Measurements from ENCODE around the gene LITAFD. TPM values are rescaled to one million over a fixed set of nuclear protein-coding genes. Genes with fewer than 3 reads are reported as not detected.

The LITAFD gene
- total and polyA plus RNA-seq, 9 of the 15 experiments (the other 6 are each of a cell fraction or from before 2014, with no cell fraction given), result not detected

DNA sequence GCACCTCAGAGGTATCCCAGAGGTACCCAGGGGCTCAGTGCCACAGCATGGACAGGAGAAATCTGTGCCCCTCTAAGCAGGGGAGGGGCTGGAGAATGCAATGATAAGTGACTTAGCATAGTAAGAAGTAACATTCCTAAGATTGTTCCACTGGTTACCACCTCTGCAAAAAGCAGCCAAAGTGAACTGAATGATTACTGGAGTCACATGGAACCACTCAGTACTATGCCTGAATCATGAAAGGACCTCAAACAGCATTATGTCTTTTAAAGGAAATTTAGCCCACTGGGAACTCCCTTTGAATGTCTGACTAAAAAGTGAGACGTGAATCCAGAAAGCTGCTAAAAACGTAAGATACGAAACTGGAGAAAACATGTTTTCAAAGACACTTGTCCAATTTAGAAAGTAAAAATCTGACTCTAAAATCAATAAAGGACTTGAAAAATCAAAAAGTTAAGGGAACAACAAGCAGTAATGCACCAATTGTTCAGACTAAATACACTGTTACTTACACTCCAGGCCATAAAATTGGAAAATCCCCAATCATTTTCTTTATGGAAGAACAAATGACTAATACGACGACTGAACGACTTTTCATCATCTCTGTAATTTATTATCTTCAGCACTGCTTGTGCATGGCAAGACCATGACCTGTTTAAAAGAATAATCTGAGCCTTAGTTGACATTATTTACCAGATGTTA lies 38.6 kb downstream of the LITAFD start:
- no peaks in the 10 kb centered on the region for H3K27me3 ChIP-seq (ENCODE audit: control insufficient read depth in 2 of 2, insufficient read depth in 2 of 2, low read length in 2 of 2)
- no peaks in the 10 kb centered on the region for H3K9me3 ChIP-seq (replicated peaks; ENCODE audit: control insufficient read depth, insufficient read depth, low read depth, low read length)
- in situ Hi-C loops (cut with MboI), result no loop called here
- no peak overlapping the region for H3K9ac ChIP-seq (ENCODE audit: insufficient read depth in 1 of 2, low read depth in 2 of 2, low read length in 2 of 2)
- no TSS peak for BruUV-seq (replicated peaks)
- no peak overlapping the region for H3K27ac ChIP-seq (ENCODE audit: extremely low read depth, low read depth, low read length)
- ChIA-PET CTCF (ENCODE audit: low intra/inter-chr PET ratio) (no interaction called here), POLR2A (interaction anchor here (0.6 kb wide), 1 partner anchor 10 kb away, joined by 7 read pairs; no protein-coding TSS in a partner anchor)
- H3K4me3 ChIP-seq, result no peak overlapping the region
- TF ChIP-seq KLF13 (tag; IDR thresholded peaks at IDR 0.05; ENCODE audit: borderline replicate concordance, low read depth), result no peak
- TF ChIP-seq, protein P1, sequence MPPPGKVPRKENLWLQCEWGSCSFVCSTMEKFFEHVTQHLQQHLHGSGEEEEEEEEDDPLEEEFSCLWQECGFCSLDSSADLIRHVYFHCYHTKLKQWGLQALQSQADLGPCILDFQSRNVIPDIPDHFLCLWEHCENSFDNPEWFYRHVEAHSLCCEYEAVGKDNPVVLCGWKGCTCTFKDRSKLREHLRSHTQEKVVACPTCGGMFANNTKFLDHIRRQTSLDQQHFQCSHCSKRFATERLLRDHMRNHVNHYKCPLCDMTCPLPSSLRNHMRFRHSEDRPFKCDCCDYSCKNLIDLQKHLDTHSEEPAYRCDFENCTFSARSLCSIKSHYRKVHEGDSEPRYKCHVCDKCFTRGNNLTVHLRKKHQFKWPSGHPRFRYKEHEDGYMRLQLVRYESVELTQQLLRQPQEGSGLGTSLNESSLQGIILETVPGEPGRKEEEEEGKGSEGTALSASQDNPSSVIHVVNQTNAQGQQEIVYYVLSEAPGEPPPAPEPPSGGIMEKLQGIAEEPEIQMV (tag; conservative IDR thresholded peaks at IDR 0.05; ENCODE audit: low read depth), result no peak
- TF ChIP-seq, protein P2, sequence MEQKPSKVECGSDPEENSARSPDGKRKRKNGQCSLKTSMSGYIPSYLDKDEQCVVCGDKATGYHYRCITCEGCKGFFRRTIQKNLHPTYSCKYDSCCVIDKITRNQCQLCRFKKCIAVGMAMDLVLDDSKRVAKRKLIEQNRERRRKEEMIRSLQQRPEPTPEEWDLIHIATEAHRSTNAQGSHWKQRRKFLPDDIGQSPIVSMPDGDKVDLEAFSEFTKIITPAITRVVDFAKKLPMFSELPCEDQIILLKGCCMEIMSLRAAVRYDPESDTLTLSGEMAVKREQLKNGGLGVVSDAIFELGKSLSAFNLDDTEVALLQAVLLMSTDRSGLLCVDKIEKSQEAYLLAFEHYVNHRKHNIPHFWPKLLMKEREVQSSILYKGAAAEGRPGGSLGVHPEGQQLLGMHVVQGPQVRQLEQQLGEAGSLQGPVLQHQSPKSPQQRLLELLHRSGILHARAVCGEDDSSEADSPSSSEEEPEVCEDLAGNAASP (IDR thresholded peaks at IDR 0.05), result no peak
- TF ChIP-seq, protein P3, sequence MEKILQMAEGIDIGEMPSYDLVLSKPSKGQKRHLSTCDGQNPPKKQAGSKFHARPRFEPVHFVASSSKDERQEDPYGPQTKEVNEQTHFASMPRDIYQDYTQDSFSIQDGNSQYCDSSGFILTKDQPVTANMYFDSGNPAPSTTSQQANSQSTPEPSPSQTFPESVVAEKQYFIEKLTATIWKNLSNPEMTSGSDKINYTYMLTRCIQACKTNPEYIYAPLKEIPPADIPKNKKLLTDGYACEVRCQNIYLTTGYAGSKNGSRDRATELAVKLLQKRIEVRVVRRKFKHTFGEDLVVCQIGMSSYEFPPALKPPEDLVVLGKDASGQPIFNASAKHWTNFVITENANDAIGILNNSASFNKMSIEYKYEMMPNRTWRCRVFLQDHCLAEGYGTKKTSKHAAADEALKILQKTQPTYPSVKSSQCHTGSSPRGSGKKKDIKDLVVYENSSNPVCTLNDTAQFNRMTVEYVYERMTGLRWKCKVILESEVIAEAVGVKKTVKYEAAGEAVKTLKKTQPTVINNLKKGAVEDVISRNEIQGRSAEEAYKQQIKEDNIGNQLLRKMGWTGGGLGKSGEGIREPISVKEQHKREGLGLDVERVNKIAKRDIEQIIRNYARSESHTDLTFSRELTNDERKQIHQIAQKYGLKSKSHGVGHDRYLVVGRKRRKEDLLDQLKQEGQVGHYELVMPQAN (IDR thresholded peaks at IDR 0.05; ENCODE audit: borderline replicate concordance), result no peak
- TF ChIP-seq, protein P4, sequence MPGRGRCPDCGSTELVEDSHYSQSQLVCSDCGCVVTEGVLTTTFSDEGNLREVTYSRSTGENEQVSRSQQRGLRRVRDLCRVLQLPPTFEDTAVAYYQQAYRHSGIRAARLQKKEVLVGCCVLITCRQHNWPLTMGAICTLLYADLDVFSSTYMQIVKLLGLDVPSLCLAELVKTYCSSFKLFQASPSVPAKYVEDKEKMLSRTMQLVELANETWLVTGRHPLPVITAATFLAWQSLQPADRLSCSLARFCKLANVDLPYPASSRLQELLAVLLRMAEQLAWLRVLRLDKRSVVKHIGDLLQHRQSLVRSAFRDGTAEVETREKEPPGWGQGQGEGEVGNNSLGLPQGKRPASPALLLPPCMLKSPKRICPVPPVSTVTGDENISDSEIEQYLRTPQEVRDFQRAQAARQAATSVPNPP (IDR thresholded peaks at IDR 0.05; ENCODE audit: borderline replicate concordance, insufficient read depth, insufficient read length), result no peak
- no peak for TF ChIP-seq NR2F6 (CRISPR knock-in tag; IDR thresholded peaks at IDR 0.05)
- no peak for TF ChIP-seq ZNF764 (CRISPR knock-in tag; IDR thresholded peaks at IDR 0.05; ENCODE audit: low read depth)
- TF ChIP-seq PCBP1 (IDR thresholded peaks at IDR 0.05; ENCODE audit: low read depth, low read length, poor library complexity, severe bottlenecking), result no peak
- TF ChIP-seq HNRNPH1 (optimal IDR thresholded peaks at IDR 0.05; ENCODE audit: low read depth, low read length), result no peak
- TF ChIP-seq SMAD2 (IDR thresholded peaks at IDR 0.05; ENCODE audit: low read depth, low read length), result no peak
- TF ChIP-seq BRCA1 (IDR thresholded peaks at IDR 0.05), result no peak
- TF ChIP-seq BRCA1 (CRISPR knock-in tag; IDR thresholded peaks at IDR 0.05), result no peak
- TF ChIP-seq PHB2 (IDR thresholded peaks at IDR 0.05; ENCODE audit: low read depth), result no peak
- H3K4me1 ChIP-seq (replicated peaks in 1 of 2; ENCODE audit: control insufficient read depth in 2 of 2, insufficient read depth in 2 of 2, low read length in 2 of 2), result peaks cover 0 to 8% of the 10 kb centered on the region in 2 experiments; a peak in 2 of 5 replicates
- H3K79me2 ChIP-seq (ENCODE audit: control insufficient read depth, insufficient read depth, low read length), result peaks cover 24% of the 10 kb centered on the region
- peaks cover 98% of the 10 kb centered on the region for H3K36me3 ChIP-seq (ENCODE audit: control insufficient read depth, insufficient read depth, low read length)
- ATAC-seq (no peak), DNase-seq (ENCODE audit: extremely low read depth in 1 of 4, low spot score in 3 of 4) (no peak), FAIRE-seq (no peak)
- peaks cover 14% of the 10 kb centered on the region for H4K20me1 ChIP-seq (replicated peaks; ENCODE audit: control insufficient read depth, insufficient read depth, low read length)
- no peak overlapping the region for H3K4me2 ChIP-seq (ENCODE audit: insufficient read depth, low read length)
- intact Hi-C loops (cut with micrococcal nuclease), result no loop called here
- WGBS (ENCODE audit: insufficient coverage, low coverage, missing lambda C conversion rate), result 89% methylated on average over 6 of the region's 6 CpGs
- no peak overlapping the region for H2AFZ ChIP-seq (ENCODE audit: low read depth, low read length)
- H3K9me1 ChIP-seq (ENCODE audit: control insufficient read depth, insufficient read depth, low read length), result peaks cover 4% of the 10 kb centered on the region
